ENCODE measurements around the gene RASAL1.

RASAL1 gene

GRCh38 chr12:113135178-113136127, at the start of gene RASAL1:
Gene RASAL1, minus strand, starts transcription at chr12:113135761. Its CDS starts 299 bp downstream, at chr12:113135462.
- DNase-seq, result peak; percentile 86

- DNase-seq, result peak; percentile 89
Observed at GRCh38 chr12:113184900-113185179, 49.3 kb upstream of the RASAL1 start.

GRCh38 chr12:113184098-113184899, 48.7 kb upstream of the RASAL1 start:
- no peak for DNase-seq

GRCh38 chr12:113183030-113183589, 47.5 kb upstream of the RASAL1 start:
- no peak for DNase-seq

GRCh38 chr12:113181975-113182374, 46.4 kb upstream of the RASAL1 start:
- no peak for DNase-seq

- DNase-seq, result no peak
Observed at GRCh38 chr12:113180333-113180732, 44.8 kb upstream of the RASAL1 start.

GRCh38 chr12:113179023-113179422, 43.5 kb upstream of the RASAL1 start:
- no peak for DNase-seq

GRCh38 chr12:113174461-113175384, 39.2 kb upstream of the RASAL1 start:
- DNase-seq, result peak; percentile 82

- DNase-seq, result no peak
Observed at GRCh38 chr12:113173081-113173698, 37.6 kb upstream of the RASAL1 start.

GRCh38 chr12:113172185-113172584, 36.6 kb upstream of the RASAL1 start:
- no peak for DNase-seq

GRCh38 chr12:113171543-113171942, 36.0 kb upstream of the RASAL1 start:
- no peak for DNase-seq

GRCh38 chr12:113170926-113171325, 35.4 kb upstream of the RASAL1 start:
- no peak for DNase-seq

GRCh38 chr12:113170457-113170856, 34.9 kb upstream of the RASAL1 start:
- DNase-seq, result no peak

GRCh38 chr12:113169697-113170096, 34.1 kb upstream of the RASAL1 start:
- DNase-seq, result no peak

- DNase-seq, result no peak
Observed at GRCh38 chr12:113167868-113168267, 32.3 kb upstream of the RASAL1 start.

- DNase-seq, result no peak
Observed at GRCh38 chr12:113165521-113166450, 30.2 kb upstream of the RASAL1 start.

GRCh38 chr12:113164014-113164413, 28.5 kb upstream of the RASAL1 start:
- no peak for DNase-seq

- DNase-seq, result no peak
Observed at GRCh38 chr12:113163030-113163360, 27.4 kb upstream of the RASAL1 start.

- DNase-seq, result no peak
Observed at GRCh38 chr12:113162102-113163029, 26.8 kb upstream of the RASAL1 start.
